Colonic mucosa (tissue), 4 donors: ENCODE results near the gene NTNG1. TPM values are rescaled to one million over a fixed set of nuclear protein-coding genes. Genes with fewer than 3 reads are reported as not detected.

Experiments used
- DNase-seq: peaks from one replicate; pipeline ENCODE4 v3.0.0-alpha.2; 2020
- H3K27ac ChIP-seq: fragments of 200-600 bp; one replicate; pipeline ENCODE4 v1.8.0; 2021
- H3K27me3 ChIP-seq: fragments of 200-600 bp; one replicate; pipeline ENCODE4 v1.8.0; 2021
- H3K36me3 ChIP-seq: fragments of 200-600 bp; one replicate; pipeline ENCODE4 v1.8.0; 2021
- H3K4me1 ChIP-seq: fragments of 200-600 bp; one replicate; pipeline ENCODE4 v1.8.0; 2021; ENCODE audit warnings: mild to moderate bottlenecking
- H3K4me3 ChIP-seq: fragments of 200-600 bp; one replicate; pipeline ENCODE4 v1.8.0; 2021
- H3K9ac ChIP-seq, 2 donors: one replicate each; pipeline ENCODE4 v1.7.0; 2013; ENCODE audit warnings: control low read depth in 2 of 2, low read depth in 2 of 2, low read length in 2 of 2
- H3K9me3 ChIP-seq: fragments of 200-600 bp; one replicate; pipeline ENCODE4 v1.8.0; 2021
- intact Hi-C: fragments of 100-400 bp; cut with DNase I; formaldehyde crosslinking; loops from one replicate; pipeline ENCODE4 v1.14.1; 2022
- total RNA-seq, 2 donors: library from RNA; stranded (reverse); fragmentation: NEBNext Ultra II Directional in 1 of 2; extraction: Animal tissue kit (Norgen Biotek cat#: 25700) in 1 of 2; gene quantifications; one replicate each; pipeline ENCODE4 v1.2.1, GENCODE V29; 2021
- TF ChIP-seq, protein P1 (sequence below): fragments of 200-600 bp; IDR thresholded peaks from one replicate; pipeline ENCODE4 v1.8.0; 2022; ENCODE audit warnings: antibody characterized with exemption, mild to moderate bottlenecking
- donor health status: healthy.
- donor health status: DM: no; HTN: no; CAD: no.
- donor health status: DM: no; HTN: no; CAD: no.

The NTNG1 gene
- total RNA-seq, 2 donors from 2014 or later, result 0.30 to 0.88 TPM

DNA sequence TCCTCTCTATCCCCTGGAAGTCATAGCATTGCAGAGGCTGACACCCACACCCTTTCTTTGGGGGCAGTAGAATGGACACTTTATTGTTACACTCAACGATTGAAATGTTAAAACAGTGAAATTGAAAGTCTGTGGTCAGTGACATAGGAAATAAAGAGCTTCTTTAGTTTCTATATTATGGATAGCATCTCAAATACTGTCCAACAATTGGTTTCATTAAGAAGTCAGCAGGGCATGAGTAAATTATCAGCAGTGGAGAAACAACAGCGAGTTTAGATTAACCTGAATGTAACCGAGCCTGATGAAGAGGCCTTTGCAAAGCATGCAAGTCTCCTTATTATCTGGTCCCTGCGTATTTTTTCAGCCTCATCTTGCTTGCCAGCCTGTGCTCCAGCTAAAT lies 350.7 kb downstream of the NTNG1 start:
- no peaks in the 10 kb centered on the region for H3K36me3 ChIP-seq
- TF ChIP-seq, protein P1, sequence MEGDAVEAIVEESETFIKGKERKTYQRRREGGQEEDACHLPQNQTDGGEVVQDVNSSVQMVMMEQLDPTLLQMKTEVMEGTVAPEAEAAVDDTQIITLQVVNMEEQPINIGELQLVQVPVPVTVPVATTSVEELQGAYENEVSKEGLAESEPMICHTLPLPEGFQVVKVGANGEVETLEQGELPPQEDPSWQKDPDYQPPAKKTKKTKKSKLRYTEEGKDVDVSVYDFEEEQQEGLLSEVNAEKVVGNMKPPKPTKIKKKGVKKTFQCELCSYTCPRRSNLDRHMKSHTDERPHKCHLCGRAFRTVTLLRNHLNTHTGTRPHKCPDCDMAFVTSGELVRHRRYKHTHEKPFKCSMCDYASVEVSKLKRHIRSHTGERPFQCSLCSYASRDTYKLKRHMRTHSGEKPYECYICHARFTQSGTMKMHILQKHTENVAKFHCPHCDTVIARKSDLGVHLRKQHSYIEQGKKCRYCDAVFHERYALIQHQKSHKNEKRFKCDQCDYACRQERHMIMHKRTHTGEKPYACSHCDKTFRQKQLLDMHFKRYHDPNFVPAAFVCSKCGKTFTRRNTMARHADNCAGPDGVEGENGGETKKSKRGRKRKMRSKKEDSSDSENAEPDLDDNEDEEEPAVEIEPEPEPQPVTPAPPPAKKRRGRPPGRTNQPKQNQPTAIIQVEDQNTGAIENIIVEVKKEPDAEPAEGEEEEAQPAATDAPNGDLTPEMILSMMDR, result no peak
- DNase-seq, result no peak
- no peaks in the 10 kb centered on the region for H3K9me3 ChIP-seq
- no peaks in the 10 kb centered on the region for H3K27me3 ChIP-seq
- no peak overlapping the region for H3K9ac ChIP-seq
- H3K4me1 ChIP-seq, result no peaks in the 10 kb centered on the region
- no peak overlapping the region for H3K4me3 ChIP-seq
- no peak overlapping the region for H3K27ac ChIP-seq
- intact Hi-C loops, result no loop called here

DNA sequence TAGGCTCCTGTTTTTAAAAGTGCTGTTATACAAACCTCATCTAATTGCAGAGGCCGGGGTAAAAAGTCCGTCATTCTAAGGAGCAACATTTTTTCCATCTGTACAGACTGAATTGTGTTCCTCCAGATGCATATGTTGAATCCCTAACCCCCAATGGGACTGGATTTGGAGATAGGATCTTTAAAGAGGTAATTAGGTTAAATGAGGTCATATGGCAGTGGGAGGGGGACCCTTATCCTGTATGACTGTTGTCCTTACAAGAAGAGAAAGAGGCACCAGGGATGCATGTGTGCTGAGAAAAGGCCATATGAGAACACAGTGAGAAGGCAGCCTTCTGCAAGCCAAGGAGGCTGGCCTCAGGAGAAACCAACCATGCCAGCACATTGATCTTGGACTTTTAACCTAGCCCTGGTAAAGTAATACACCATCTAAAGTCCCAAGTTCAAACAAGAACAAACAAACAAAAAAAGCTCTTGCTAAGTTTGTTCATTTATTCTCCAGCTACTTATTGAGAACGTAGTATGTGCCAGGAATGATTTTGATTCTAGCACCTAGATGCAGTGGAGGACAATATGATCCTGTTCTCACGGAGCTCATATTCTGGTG lies 352.4 kb downstream of the NTNG1 start:
- Histone ChIP-seq H3K4me1 (no peaks in the 10 kb centered on the region), H3K9ac (no peak overlapping the region), H3K36me3 (no peaks in the 10 kb centered on the region), H3K27ac (no peak overlapping the region), H3K4me3 (no peak overlapping the region), H3K9me3 (no peaks in the 10 kb centered on the region), H3K27me3 (no peaks in the 10 kb centered on the region)
- intact Hi-C loops, result no loop called here
- TF ChIP-seq, protein P1, result no peak
- DNase-seq, result no peak

DNA sequence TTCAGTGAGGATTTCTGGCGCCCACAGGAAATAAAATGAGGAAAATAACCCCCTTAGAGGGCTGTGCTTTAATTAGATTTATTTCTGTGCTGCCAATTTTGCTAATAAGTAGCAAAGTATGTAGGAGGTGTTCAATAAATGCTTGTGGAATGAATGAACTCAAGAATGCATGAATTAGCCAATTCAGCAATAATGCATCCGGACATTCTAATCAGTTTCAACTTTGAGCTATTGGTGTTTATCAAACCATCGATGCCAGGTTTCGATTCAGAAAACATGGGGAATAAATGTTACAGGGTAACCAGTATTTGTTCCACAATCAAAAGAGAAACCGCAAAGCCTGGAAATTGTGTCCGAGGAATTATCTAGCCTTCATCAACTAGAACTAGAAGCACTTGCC lies 353.2 kb downstream of the NTNG1 start:
- TF ChIP-seq, protein P1, result no peak
- intact Hi-C loops, result no loop called here
- H3K36me3 ChIP-seq, result no peaks in the 10 kb centered on the region
- no peaks in the 10 kb centered on the region for H3K9me3 ChIP-seq
- H3K4me3 ChIP-seq, result no peak overlapping the region
- H3K27ac ChIP-seq, result no peak overlapping the region
- DNase-seq, result no peak
- H3K27me3 ChIP-seq, result no peaks in the 10 kb centered on the region
- H3K9ac ChIP-seq, result no peak overlapping the region
- H3K4me1 ChIP-seq, result no peaks in the 10 kb centered on the region

DNA sequence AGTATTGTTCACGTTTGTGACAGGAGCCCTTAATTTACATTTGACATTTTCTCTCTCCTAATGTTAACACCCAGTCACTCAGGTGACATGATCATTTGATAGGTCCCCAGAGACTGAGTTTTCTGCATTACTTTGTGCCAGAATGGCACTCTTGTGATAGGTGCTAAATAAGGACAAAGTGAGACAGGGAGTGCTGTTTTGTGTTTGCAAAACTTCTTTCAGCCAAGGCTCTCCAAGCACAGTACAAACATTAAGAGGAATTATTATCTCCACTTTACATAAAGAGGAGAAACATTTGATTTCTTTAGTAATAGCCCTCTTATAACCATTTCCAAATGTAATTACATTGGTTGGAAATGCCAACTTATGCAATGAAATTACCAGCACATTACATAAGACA lies 355.2 kb downstream of the NTNG1 start:
- no peaks in the 10 kb centered on the region for H3K36me3 ChIP-seq
- TF ChIP-seq, protein P1, result no peak
- H3K4me1 ChIP-seq, result no peaks in the 10 kb centered on the region
- no peak overlapping the region for H3K9ac ChIP-seq
- H3K27ac ChIP-seq, result no peak overlapping the region
- intact Hi-C loops, result no loop called here
- no peak overlapping the region for H3K4me3 ChIP-seq
- DNase-seq, result no peak
- no peaks in the 10 kb centered on the region for H3K9me3 ChIP-seq
- no peaks in the 10 kb centered on the region for H3K27me3 ChIP-seq

DNA sequence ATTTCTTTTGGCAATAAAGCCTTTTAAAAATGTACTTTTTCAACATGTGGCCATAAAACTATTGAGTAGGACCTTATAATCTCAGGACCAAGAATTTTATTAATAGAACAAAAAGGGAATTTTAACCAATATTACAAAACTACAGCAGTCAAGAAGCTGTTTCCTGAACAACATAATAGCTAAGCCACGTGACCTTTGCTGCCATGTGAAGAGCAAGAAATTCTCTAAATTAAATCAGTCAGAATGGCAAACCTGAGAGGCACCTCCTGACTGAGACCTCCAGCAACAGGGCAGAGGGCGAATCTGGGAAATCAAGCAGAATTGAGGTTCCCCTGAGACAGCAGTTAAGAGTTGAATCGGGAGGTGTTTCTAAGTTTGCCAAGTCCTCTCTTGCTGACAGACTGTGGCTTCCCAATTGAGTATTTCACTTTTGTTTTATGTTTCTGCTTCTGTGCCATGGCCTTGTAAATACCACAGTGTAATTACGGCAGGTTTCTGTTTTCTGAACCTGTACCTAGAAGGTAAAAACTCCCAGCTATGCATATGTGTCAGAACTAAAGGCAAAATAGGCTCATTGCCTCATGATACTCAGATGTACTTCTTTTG lies 358.4 kb downstream of the NTNG1 start:
- intact Hi-C loops, result no loop called here
- Histone ChIP-seq H3K36me3 (no peaks in the 10 kb centered on the region), H3K27me3 (no peaks in the 10 kb centered on the region), H3K4me1 (no peaks in the 10 kb centered on the region), H3K27ac (no peak overlapping the region), H3K9ac (no peak overlapping the region), H3K4me3 (no peak overlapping the region), H3K9me3 (no peaks in the 10 kb centered on the region)
- DNase-seq, result no peak
- TF ChIP-seq, protein P1, result no peak
